DND-41 (cell line): Measurements from ENCODE around the gene MPST.

Experiments
- ATAC-seq: fragments of 200-7000 bp; cut with Tn5 transposase; 3 replicates; pipeline ENCODE4 v1.9.1; 2021; ENCODE audit warnings: low read depth; ENCODE audit not compliant: insufficient read depth
- DNase-seq: peaks from one replicate; pipeline ENCODE4 v3.0.0-alpha.2; 2020
- H2AFZ ChIP-seq: 2 replicates; pipeline ENCODE4 v1.6.0; 2012; ENCODE audit warnings: low read depth, low read length
- H3K27ac ChIP-seq: 2 replicates; pipeline ENCODE4 v1.5.1; 2012; ENCODE audit warnings: low read length, inconsistent platforms
- H3K27me3 ChIP-seq: fragments of 200-600 bp; sonication (generic); 2 replicates; pipeline ENCODE4 v1.6.0; 2012; ENCODE audit warnings: low read length, mild to moderate bottlenecking, inconsistent platforms; ENCODE audit not compliant: insufficient read depth, poor library complexity
- H3K36me3 ChIP-seq: 2 replicates; pipeline ENCODE4 v1.5.1; 2012; ENCODE audit warnings: low read length, inconsistent platforms; ENCODE audit not compliant: insufficient read depth
- H3K4me1 ChIP-seq: 2 replicates; pipeline ENCODE4 v1.5.1; 2012; ENCODE audit warnings: mild to moderate bottlenecking, low read length; ENCODE audit not compliant: insufficient read depth
- H3K4me2 ChIP-seq: 2 replicates; pipeline ENCODE4 v1.6.0; 2012; ENCODE audit warnings: mild to moderate bottlenecking, moderate library complexity, low read length, inconsistent platforms; ENCODE audit not compliant: insufficient read depth
- H3K4me3 ChIP-seq, 2 experiments: fragments of 200-600 bp in 1 of 2; shearing (Covaris generic) in 1 of 2; 2 replicates each; pipeline ENCODE4 v1.5.1; 2012 to 2016; ENCODE audit warnings: inconsistent platforms in 2 of 2, low read length in 2 of 2, mild to moderate bottlenecking in 2 of 2, low read depth in 1 of 2, moderate library complexity in 1 of 2
- H3K79me2 ChIP-seq: 2 replicates; pipeline ENCODE4 v1.6.0; 2012; ENCODE audit warnings: low read length, inconsistent platforms; ENCODE audit not compliant: insufficient read depth
- H3K9ac ChIP-seq: 2 replicates; pipeline ENCODE4 v1.6.0; 2012; ENCODE audit warnings: low read depth, mild to moderate bottlenecking, inconsistent platforms, low read length, moderate library complexity
- H3K9me3 ChIP-seq: 2 replicates; pipeline ENCODE4 v1.5.1; 2012; ENCODE audit warnings: low read length, moderate library complexity, mild to moderate bottlenecking, inconsistent platforms; ENCODE audit not compliant: insufficient read depth, severe bottlenecking
- H4K20me1 ChIP-seq: 2 replicates; pipeline ENCODE4 v1.6.0; 2012; ENCODE audit warnings: low read length; ENCODE audit not compliant: insufficient read depth
- EZH2 ChIP-seq: IDR thresholded peaks from 3 replicates; pipeline ENCODE4 v1.6.1; 2012; ENCODE audit warnings: borderline replicate concordance, low read depth, mild to moderate bottlenecking, moderate library complexity, low read length, inconsistent platforms; ENCODE audit not compliant: severe bottlenecking
- TF ChIP-seq, protein P1 (sequence below): IDR thresholded peaks from 2 replicates; pipeline ENCODE4 v1.5.1; 2012; ENCODE audit warnings: borderline replicate concordance, low read length, moderate library complexity, mild to moderate bottlenecking; ENCODE audit not compliant: poor library complexity, severe bottlenecking; ENCODE audit errors: extremely low read depth

Gene MPST

DNA sequence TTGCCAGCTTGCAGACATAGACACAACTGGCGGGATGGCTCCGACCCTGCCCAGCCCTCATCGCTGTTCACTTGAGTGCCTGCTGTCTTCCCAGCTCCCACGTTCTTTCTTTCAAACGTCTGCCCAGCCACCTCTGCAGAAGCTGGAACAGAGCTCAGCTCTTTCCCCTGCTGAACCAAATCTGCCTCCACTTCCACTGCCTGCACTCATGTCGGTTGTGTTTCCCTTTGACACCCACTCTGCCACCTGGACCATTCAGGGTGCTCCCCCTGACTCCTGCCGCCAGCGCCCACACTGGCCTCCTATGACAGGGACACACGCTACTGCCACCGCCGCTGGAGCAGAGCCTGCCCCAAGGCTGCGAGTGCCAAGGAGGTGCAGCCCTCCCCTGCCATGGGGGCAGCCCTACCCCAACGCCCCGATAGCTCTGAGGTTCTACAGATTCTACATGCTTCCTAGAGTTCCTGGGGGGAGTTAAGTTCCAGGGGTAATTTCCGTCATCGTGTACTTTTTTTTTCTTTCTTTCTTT lies 38.2 kb upstream of the MPST start:
- no peak for ATAC-seq
- Histone ChIP-seq H4K20me1 (no peaks in the 10 kb centered on the region), H3K27ac (no peak overlapping the region), H3K4me1 (peaks cover 14% of the 10 kb centered on the region), H3K9ac (no peak overlapping the region), H2AFZ (no peak overlapping the region), H3K36me3 (no peaks in the 10 kb centered on the region), H3K9me3 (peaks cover 7% of the 10 kb centered on the region), H3K4me3 (no peak overlapping the region), H3K4me2 (no peak overlapping the region), H3K27me3 (peaks cover 20% of the 10 kb centered on the region), H3K79me2 (no peaks in the 10 kb centered on the region)
- TF ChIP-seq, protein P1, sequence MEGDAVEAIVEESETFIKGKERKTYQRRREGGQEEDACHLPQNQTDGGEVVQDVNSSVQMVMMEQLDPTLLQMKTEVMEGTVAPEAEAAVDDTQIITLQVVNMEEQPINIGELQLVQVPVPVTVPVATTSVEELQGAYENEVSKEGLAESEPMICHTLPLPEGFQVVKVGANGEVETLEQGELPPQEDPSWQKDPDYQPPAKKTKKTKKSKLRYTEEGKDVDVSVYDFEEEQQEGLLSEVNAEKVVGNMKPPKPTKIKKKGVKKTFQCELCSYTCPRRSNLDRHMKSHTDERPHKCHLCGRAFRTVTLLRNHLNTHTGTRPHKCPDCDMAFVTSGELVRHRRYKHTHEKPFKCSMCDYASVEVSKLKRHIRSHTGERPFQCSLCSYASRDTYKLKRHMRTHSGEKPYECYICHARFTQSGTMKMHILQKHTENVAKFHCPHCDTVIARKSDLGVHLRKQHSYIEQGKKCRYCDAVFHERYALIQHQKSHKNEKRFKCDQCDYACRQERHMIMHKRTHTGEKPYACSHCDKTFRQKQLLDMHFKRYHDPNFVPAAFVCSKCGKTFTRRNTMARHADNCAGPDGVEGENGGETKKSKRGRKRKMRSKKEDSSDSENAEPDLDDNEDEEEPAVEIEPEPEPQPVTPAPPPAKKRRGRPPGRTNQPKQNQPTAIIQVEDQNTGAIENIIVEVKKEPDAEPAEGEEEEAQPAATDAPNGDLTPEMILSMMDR = no peak
- no peak for TF ChIP-seq EZH2
- DNase-seq = no peak

DNA sequence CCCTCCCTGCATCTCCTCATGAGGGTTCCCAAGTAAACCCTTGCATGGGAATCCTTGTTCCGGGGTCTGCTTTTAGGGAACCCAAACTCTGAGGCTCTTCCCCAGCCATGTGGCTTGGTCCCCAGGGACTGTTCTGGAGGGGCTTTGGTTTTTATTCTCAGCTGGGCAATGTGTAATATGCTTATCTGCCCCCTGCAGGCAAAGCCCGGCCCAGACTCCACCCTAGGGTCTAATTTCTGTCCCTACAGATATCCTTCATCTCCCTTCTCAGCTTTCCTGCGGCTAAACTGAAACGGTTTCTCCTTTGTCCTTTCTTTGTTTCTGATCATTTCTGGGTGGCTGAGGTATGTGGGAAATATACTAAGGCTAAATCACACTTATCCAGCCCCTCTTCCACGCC lies 37.4 kb upstream of the MPST start:
- peaks cover 8% of the 10 kb centered on the region for H3K9me3 ChIP-seq
- H3K79me2 ChIP-seq = no peaks in the 10 kb centered on the region
- peaks cover 13% of the 10 kb centered on the region for H3K4me1 ChIP-seq
- no peak overlapping the region for H3K27ac ChIP-seq
- peaks cover 16% of the 10 kb centered on the region for H3K27me3 ChIP-seq
- H4K20me1 ChIP-seq = no peaks in the 10 kb centered on the region
- ATAC-seq (no peak), DNase-seq (no peak)
- H3K4me2 ChIP-seq = no peak overlapping the region
- no peak overlapping the region for H3K4me3 ChIP-seq
- H3K36me3 ChIP-seq = no peaks in the 10 kb centered on the region
- no peak overlapping the region for H2AFZ ChIP-seq
- TF ChIP-seq, protein P1 = peak; percentile 27
- TF ChIP-seq EZH2 = no peak
- no peak overlapping the region for H3K9ac ChIP-seq

DNA sequence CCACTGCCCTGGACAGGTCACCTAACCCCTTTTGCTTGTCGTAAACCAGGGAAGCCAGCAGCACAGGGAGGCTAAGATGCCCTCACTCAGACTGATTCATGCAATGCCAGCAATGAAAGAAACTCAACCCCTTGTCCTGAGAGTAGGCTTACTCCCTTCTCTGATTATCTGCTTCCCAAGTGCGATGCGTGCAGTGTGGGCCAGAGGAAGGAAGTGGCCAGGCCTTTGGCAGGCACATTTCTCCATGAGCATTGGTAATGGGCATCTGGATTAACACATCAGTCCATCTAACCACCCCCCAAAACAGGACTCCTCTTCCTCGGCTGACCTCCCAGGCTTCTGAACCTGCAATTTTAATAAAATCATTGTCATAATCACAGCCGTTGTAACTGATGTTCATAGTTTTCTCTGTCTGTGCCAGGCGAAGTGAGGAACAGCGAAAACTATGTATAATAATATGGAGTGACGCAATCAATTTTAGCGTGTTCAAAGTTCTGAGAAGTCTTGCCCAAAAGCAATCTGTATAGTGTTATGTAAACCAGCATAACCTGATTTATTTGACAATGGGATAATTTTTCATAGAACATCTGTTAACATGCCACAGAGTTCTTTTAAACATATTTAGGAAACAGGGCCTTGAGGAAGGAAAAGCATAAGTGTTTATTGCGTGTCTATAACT lies 34.2 kb upstream of the MPST start:
- TF ChIP-seq, protein P1 = no peak
- no peak for TF ChIP-seq EZH2
- H4K20me1 ChIP-seq = no peaks in the 10 kb centered on the region
- no peak overlapping the region for H2AFZ ChIP-seq
- peaks cover 8% of the 10 kb centered on the region for H3K9me3 ChIP-seq
- no peak overlapping the region for H3K27ac ChIP-seq
- H3K79me2 ChIP-seq = no peaks in the 10 kb centered on the region
- DNase-seq (no peak), ATAC-seq (no peak)
- H3K4me2 ChIP-seq = no peak overlapping the region
- no peak overlapping the region for H3K9ac ChIP-seq
- no peaks in the 10 kb centered on the region for H3K4me1 ChIP-seq
- no peaks in the 10 kb centered on the region for H3K36me3 ChIP-seq
- H3K27me3 ChIP-seq = peaks cover 12% of the 10 kb centered on the region
- no peak overlapping the region for H3K4me3 ChIP-seq
